Transverse colon (tissue), 4 donors: ENCODE results near the gene JDP2. TPM values are rescaled to one million over a fixed set of nuclear protein-coding genes. Genes with fewer than 3 reads are reported as not detected.

Experiments
- DNase-seq: peaks from one replicate; pipeline ENCODE4 v3.0.0-alpha.2; 2019
- H3K27ac ChIP-seq, 4 donors: fragments of 200-600 bp; sonication (generic); 2 replicates each; pipeline ENCODE4 v1.5.1; 2016 to 2018; ENCODE audit warnings: inconsistent platforms in 4 of 4
- H3K27me3 ChIP-seq: fragments of 200-600 bp; sonication (generic); 2 replicates; pipeline ENCODE4 v1.5.1; 2017; ENCODE audit warnings: inconsistent platforms
- H3K36me3 ChIP-seq, 4 donors: fragments of 200-600 bp; sonication (generic); 2 replicates each; pipeline ENCODE4 v1.5.1; 2017 to 2019; ENCODE audit warnings: inconsistent platforms in 4 of 4
- H3K4me1 ChIP-seq, 4 donors: fragments of 200-600 bp; sonication (generic); 2 replicates each; pipeline ENCODE4 v1.5.1; 2017 to 2020; ENCODE audit warnings: inconsistent platforms in 4 of 4
- H3K4me3 ChIP-seq, 4 donors: fragments of 200-600 bp; sonication (generic); 1 replicate in 1 of 4; 2 replicates in 3 of 4; pipeline versions ENCODE4 v1.5.1 to v1.6.1; 2017 to 2019; ENCODE audit warnings: inconsistent platforms in 4 of 4
- H3K9me3 ChIP-seq, 2 donors: fragments of 200-600 bp; sonication (generic); 2 replicates each; pipeline ENCODE4 v1.5.1; 2017 to 2019; ENCODE audit warnings: inconsistent platforms in 2 of 2
- EP300 ChIP-seq: sonication (generic); formaldehyde crosslinking; IDR thresholded peaks from one replicate; pipeline ENCODE4 v1.6.1; 2017; ENCODE audit warnings: antibody characterized with exemption, low read depth
- POLR2A ChIP-seq: fragments of 450-650 bp; IDR thresholded peaks from one replicate; pipeline ENCODE4 v1.6.1; 2016; ENCODE audit warnings: antibody characterized with exemption, mild to moderate bottlenecking, moderate library complexity
- POLR2AphosphoS5 ChIP-seq, 3 donors: sonication (generic); formaldehyde crosslinking; IDR thresholded peaks; one replicate each; pipeline ENCODE4 v1.6.1; 2016; ENCODE audit warnings: antibody characterized with exemption in 3 of 3
- WGBS, 2 donors: methylation state at CpG; one replicate each; pipeline ENCODE4 v1.1.5; 2018; ENCODE audit warnings: low coverage in 1 of 2; 5-methylcytosine and 5-hydroxymethylcytosine counted together
- in situ Hi-C, 4 donors: fragments of 200-750 bp; cut with MboI; loops; one replicate each; pipeline versions ENCODE4 v1.15.0 to v1.15.1; 2017; ENCODE audit warnings: low sequenced_read_pairs in 3 of 4, low pct_ligation_motif_present in 1 of 4, low pct_unique_long_range_greater_than_20kb in 1 of 4
- intact Hi-C: fragments of 100-400 bp; cut with DNase I; formaldehyde crosslinking; loops from one replicate; pipeline ENCODE4 v1.15.1; 2023; ENCODE audit warnings: low total_unique reads
- total RNA-seq, 4 donors: library from RNA; depleted of rRNA; stranded (reverse); fragments of >200 nt; gene quantifications; one replicate each; pipeline ENCODE4 v1.1.0, GENCODE V29; 2016
- TF ChIP-seq, protein P1 (sequence below), 5 experiments: fragments of 200-600 bp in 3 of 5; fragments of 450-650 bp in 2 of 5; sonication (generic) in 3 of 5; IDR thresholded peaks; 1 replicate in 2 of 5; 2 replicates in 3 of 5; pipeline ENCODE4 v1.5.1; 2016 to 2017; ENCODE audit warnings: antibody characterized with exemption in 5 of 5, inconsistent platforms in 3 of 5, mild to moderate bottlenecking in 2 of 5, moderate library complexity in 1 of 5

Gene JDP2
- total RNA-seq, 4 donors from 2014 or later = 49.2 to 108 (median 57.8) TPM

DNA sequence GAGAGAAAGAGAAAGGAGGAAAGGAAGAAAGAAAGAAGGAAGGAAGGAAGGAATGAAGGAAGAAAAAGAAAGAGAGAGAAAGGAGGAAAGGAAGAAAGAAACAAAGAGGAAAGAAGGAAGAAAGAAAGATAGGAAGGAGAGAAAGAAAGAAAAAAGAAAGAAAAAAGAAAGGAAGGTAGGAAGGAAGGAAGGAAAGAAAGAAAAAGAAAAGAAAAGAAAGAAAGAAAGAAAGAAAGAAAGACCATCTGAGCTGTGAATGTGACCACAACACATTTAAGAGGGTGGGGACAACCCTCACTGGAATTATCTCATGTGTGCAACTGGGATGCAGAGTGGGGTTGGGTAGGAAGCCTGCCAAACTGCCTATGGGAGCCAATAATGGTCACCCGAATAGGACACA is 58.5 kb downstream of the JDP2 start:
- intact Hi-C loops (no loop called here), in situ Hi-C loops (loop anchor here (5.0 to 25.0 kb wide), 4 partner anchors 182 to 374 kb away; partner anchors contain the start of gene NEK9 (in 2 of the 4))
- H3K9me3 ChIP-seq = no peaks in the 10 kb centered on the region
- no peak for TF ChIP-seq POLR2AphosphoS5 (IDR thresholded peaks at IDR 0.05)
- TF ChIP-seq EP300 = no peak
- TF ChIP-seq, protein P1, sequence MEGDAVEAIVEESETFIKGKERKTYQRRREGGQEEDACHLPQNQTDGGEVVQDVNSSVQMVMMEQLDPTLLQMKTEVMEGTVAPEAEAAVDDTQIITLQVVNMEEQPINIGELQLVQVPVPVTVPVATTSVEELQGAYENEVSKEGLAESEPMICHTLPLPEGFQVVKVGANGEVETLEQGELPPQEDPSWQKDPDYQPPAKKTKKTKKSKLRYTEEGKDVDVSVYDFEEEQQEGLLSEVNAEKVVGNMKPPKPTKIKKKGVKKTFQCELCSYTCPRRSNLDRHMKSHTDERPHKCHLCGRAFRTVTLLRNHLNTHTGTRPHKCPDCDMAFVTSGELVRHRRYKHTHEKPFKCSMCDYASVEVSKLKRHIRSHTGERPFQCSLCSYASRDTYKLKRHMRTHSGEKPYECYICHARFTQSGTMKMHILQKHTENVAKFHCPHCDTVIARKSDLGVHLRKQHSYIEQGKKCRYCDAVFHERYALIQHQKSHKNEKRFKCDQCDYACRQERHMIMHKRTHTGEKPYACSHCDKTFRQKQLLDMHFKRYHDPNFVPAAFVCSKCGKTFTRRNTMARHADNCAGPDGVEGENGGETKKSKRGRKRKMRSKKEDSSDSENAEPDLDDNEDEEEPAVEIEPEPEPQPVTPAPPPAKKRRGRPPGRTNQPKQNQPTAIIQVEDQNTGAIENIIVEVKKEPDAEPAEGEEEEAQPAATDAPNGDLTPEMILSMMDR (IDR thresholded peaks at IDR 0.05) = no peak
- TF ChIP-seq POLR2A = no peak
- no peaks in the 10 kb centered on the region for H3K4me1 ChIP-seq
- H3K27ac ChIP-seq = no peak overlapping the region
- H3K36me3 ChIP-seq = no peaks in the 10 kb centered on the region
- H3K4me3 ChIP-seq = no peak overlapping the region
- no peak for DNase-seq
- 73 to 76% methylated on average over 1 of the region's 1 CpG for WGBS, 2 donors
- H3K27me3 ChIP-seq = no peaks in the 10 kb centered on the region

DNA sequence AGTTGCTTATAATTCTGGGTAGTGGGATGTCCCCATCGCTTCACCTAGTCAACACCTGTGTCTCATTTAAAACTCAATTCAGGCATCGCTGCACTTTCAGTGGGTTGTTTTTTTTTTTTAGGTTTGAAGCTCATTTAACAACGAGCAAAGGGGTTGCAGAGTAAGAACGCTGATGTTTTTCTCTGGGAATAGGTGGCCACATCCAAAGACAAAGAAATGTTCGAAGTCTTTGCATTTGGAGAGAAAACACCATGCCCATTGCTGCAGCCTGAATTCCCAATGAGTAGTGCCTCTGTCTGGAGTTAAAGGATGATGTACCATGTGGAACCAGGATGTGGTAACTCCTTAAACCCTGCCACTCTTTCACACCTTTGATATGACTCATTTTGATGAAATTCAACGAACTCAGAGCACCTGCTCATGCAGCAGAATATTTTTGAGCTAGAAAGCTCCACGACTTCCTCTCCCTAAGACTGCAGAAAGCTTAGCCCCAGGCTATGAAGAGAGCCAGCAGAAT is 59.4 kb downstream of the JDP2 start:
- in situ Hi-C loops = loop anchor here (5.0 to 25.0 kb wide), 4 partner anchors 182 to 375 kb away; partner anchors contain the start of gene NEK9 (in 2 of the 4)
- Histone ChIP-seq H3K27ac (no peak overlapping the region), H3K27me3 (no peaks in the 10 kb centered on the region), H3K36me3 (no peaks in the 10 kb centered on the region), H3K4me1 (no peaks in the 10 kb centered on the region), H3K9me3 (no peaks in the 10 kb centered on the region), H3K4me3 (no peak overlapping the region)
- WGBS, 2 donors = 72 to 74% methylated on average over 4 to 7 of the region's 7 CpGs
- no peak for DNase-seq
- TF ChIP-seq EP300 (no peak), POLR2AphosphoS5 (IDR thresholded peaks at IDR 0.05) (no peak), POLR2A (no peak)
- TF ChIP-seq, protein P1 (IDR thresholded peaks at IDR 0.05) = no peak
- intact Hi-C loops = no loop called here

DNA sequence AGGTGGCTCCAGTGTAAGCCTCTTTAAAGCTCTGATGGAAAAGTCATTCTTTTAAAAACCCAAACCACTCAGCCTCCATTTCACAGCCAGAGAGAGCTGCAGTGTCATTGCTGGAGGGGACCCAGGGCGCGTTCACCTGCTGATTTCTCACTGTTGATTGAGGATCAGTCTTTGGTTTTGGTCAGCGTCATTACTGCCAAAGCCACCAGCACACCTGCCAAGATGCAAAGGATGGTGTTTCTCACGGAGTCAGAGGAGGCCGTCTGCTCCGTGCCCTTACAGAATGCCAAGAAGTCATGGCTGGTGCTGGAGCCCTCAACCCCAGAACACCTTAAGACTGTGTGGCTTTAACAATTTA is 61.6 kb downstream of the JDP2 start:
- intact Hi-C loops = no loop called here
- WGBS, 2 donors = 82% methylated on average over 6 of the region's 6 CpGs; no CpG with 5 or more reads in 1 of the 2 donors

DNA sequence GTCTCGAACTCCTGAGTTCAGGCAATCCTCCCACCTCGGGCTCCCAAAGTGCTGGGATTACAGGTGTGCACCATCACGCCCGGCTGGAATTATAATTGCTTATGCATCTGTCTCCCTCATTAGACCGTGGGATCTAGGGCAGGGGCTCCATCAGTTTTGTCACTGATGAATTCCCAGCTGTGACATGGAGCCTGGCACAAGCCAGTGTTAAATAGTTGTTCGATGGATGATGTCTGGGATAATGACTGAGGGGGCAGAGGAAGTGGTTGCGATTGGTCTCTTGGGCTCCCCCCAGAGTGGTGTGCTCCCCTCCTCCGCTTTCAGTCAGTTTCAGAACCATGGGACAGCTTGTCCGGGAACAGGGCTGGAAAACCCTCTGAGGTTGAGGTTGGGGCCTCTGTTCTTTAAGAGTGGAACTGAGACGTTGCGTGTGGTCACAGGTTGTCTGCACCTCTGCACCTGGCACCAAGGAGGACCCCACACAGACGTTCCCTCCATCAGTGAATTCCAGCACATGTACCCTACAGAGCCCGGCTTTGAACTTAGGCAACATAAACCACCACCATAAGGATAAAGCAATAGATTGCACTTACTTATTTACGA is 63.7 kb downstream of the JDP2 start:
- no peak overlapping the region for H3K4me3 ChIP-seq
- no peak overlapping the region for H3K27ac ChIP-seq
- WGBS, 2 donors = 68 to 89% methylated on average over 1 to 13 of the region's 14 CpGs
- in situ Hi-C loops = loop anchor here (5.0 to 25.0 kb wide), 3 partner anchors 184 to 379 kb away; partner anchors contain the start of gene NEK9 (in 2 of the 4)
- DNase-seq = no peak
- no peaks in the 10 kb centered on the region for H3K36me3 ChIP-seq
- H3K4me1 ChIP-seq = no peaks in the 10 kb centered on the region
- intact Hi-C loops = no loop called here
- no peaks in the 10 kb centered on the region for H3K9me3 ChIP-seq
- H3K27me3 ChIP-seq = no peaks in the 10 kb centered on the region
- TF ChIP-seq POLR2AphosphoS5 (IDR thresholded peaks at IDR 0.05) = no peak
- TF ChIP-seq POLR2A = no peak
- no peak for TF ChIP-seq EP300
- TF ChIP-seq, protein P1 (IDR thresholded peaks at IDR 0.05) = no peak

More for the DNA sequence above, 61.6 kb downstream of the JDP2 start:
- Histone ChIP-seq H3K27me3 (no peaks in the 10 kb centered on the region), H3K27ac (no peak overlapping the region), H3K4me3 (no peak overlapping the region), H3K4me1 (no peaks in the 10 kb centered on the region), H3K36me3 (no peaks in the 10 kb centered on the region), H3K9me3 (no peaks in the 10 kb centered on the region)
- TF ChIP-seq POLR2A (no peak), POLR2AphosphoS5 (IDR thresholded peaks at IDR 0.05) (no peak), EP300 (no peak)
- TF ChIP-seq, protein P1 (IDR thresholded peaks at IDR 0.05) = no peak
- in situ Hi-C loops = loop anchor here (5.0 to 25.0 kb wide), 4 partner anchors 185 to 377 kb away; partner anchors contain the start of gene NEK9 (in 2 of the 4)
- DNase-seq = no peak
